ENCODE measurements around the gene TASL. TPM values are rescaled to one million over a fixed set of nuclear protein-coding genes. Genes with fewer than 3 reads are reported as not detected.

TASL gene
- polyA plus RNA-seq, 1 donor (not counting 4 experiments of a cell fraction or from before 2014, with no cell fraction given), result not detected

DNA sequence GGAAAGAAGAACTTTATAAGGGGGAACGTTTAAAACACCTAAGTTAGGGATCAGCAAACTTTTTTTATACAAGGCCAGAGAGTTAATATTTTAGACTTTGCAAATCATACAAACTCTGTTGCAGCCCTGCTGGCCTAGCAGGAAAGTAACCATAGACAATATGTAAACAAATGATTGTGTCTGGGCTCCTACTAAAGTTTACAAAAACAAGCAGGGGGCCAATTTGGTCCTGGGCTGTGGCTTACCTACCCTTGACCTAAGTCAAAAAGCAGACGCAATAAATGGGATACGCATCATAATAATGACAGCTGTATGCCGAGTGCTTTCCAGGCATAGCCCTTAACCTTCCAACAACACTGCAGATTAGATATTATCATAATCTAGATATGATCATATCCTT is 4.9 kb downstream of the TASL start:
- Histone ChIP-seq H3K27me3 (ENCODE audit: control insufficient read depth, extremely low read depth, insufficient read depth, low read length) (no peaks in the 10 kb centered on the region), H3K9ac (ENCODE audit: control insufficient read depth, extremely low read depth, insufficient read depth, low read length) (no peak overlapping the region), H3K4me3 (ENCODE audit: control insufficient read depth in 2 of 3, extremely low read depth in 1 of 3, insufficient read depth in 2 of 3, low read depth in 1 of 3, low read length in 3 of 3) (no peak overlapping the region), H3K36me3 (ENCODE audit: control insufficient read depth in 2 of 2, extremely low read depth in 1 of 2, insufficient read depth in 2 of 2, low read length in 2 of 2) (no peaks in the 10 kb centered on the region), H3K9me3 (ENCODE audit: control insufficient read depth, low read depth, low read length) (no peaks in the 10 kb centered on the region), H3K79me2 (ENCODE audit: control insufficient read depth, insufficient read depth, low read length) (no peaks in the 10 kb centered on the region), H3K4me1 (ENCODE audit: control insufficient read depth, extremely low read depth, insufficient read depth, low read length) (no peaks in the 10 kb centered on the region), H3K4me2 (ENCODE audit: control insufficient read depth, extremely low read depth, insufficient read depth, low read depth, low read length) (no peak overlapping the region), H4K20me1 (ENCODE audit: control insufficient read depth, extremely low read depth, insufficient read depth, low read length) (no peaks in the 10 kb centered on the region), H3K27ac (ENCODE audit: control insufficient read depth, insufficient read depth, low read length) (no peak overlapping the region), H3K9me1 (ENCODE audit: control insufficient read depth, extremely low read depth, insufficient read depth, low read length) (no peaks in the 10 kb centered on the region), H2AFZ (ENCODE audit: control insufficient read depth, low read length) (no peak overlapping the region)
- TF ChIP-seq EZH2 (IDR thresholded peaks at IDR 0.05; ENCODE audit: low read length), result no peak
- TF ChIP-seq, protein P1, sequence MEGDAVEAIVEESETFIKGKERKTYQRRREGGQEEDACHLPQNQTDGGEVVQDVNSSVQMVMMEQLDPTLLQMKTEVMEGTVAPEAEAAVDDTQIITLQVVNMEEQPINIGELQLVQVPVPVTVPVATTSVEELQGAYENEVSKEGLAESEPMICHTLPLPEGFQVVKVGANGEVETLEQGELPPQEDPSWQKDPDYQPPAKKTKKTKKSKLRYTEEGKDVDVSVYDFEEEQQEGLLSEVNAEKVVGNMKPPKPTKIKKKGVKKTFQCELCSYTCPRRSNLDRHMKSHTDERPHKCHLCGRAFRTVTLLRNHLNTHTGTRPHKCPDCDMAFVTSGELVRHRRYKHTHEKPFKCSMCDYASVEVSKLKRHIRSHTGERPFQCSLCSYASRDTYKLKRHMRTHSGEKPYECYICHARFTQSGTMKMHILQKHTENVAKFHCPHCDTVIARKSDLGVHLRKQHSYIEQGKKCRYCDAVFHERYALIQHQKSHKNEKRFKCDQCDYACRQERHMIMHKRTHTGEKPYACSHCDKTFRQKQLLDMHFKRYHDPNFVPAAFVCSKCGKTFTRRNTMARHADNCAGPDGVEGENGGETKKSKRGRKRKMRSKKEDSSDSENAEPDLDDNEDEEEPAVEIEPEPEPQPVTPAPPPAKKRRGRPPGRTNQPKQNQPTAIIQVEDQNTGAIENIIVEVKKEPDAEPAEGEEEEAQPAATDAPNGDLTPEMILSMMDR (optimal IDR thresholded peaks at IDR 0.05 in 1 of 3, IDR thresholded peaks at IDR 0.05 in 1 of 3, conservative IDR thresholded peaks at IDR 0.05 in 1 of 3; ENCODE audit: extremely low read depth in 1 of 3, insufficient read depth in 2 of 3, low read length in 3 of 3), result no peak
- dilution Hi-C loops (cut with MboI; ENCODE audit: extremely low pct_ligation_motif_present, low sequenced_read_pairs), result no loop called here
- DNase-seq (ENCODE audit: low read depth, low spot score), result no peak
- FAIRE-seq, result no peak

DNA sequence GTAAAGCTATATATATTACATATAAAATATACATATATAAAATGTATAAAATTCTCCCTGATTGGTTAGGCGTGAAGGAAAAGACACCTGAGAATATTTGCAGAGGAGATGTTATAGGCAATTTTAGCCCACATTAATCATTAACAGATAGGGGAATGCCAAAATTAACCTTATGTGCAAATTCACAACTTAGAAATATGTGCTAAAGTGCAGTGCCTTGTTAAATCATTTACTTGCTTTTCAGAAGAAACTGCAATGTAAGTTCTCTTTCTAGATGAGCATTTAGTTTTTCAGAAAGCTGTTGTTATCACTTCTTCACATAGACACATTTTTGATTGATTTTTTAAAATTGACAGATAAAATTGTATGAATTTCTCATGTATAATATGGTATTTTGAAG is 5.6 kb downstream of the TASL start:
- dilution Hi-C loops (cut with MboI; ENCODE audit: extremely low pct_ligation_motif_present, low sequenced_read_pairs), result no loop called here
- no peaks in the 10 kb centered on the region for H3K27me3 ChIP-seq (ENCODE audit: control insufficient read depth, extremely low read depth, insufficient read depth, low read length)
- H3K9ac ChIP-seq (ENCODE audit: control insufficient read depth, extremely low read depth, insufficient read depth, low read length), result no peak overlapping the region
- no peaks in the 10 kb centered on the region for H4K20me1 ChIP-seq (ENCODE audit: control insufficient read depth, extremely low read depth, insufficient read depth, low read length)
- no peak overlapping the region for H3K4me3 ChIP-seq (ENCODE audit: control insufficient read depth in 2 of 3, extremely low read depth in 1 of 3, insufficient read depth in 2 of 3, low read depth in 1 of 3, low read length in 3 of 3)
- DNase-seq (ENCODE audit: low read depth, low spot score) (no peak), FAIRE-seq (no peak)
- H3K4me2 ChIP-seq (ENCODE audit: control insufficient read depth, extremely low read depth, insufficient read depth, low read depth, low read length), result no peak overlapping the region
- no peaks in the 10 kb centered on the region for H3K36me3 ChIP-seq (ENCODE audit: control insufficient read depth in 2 of 2, extremely low read depth in 1 of 2, insufficient read depth in 2 of 2, low read length in 2 of 2)
- no peaks in the 10 kb centered on the region for H3K79me2 ChIP-seq (ENCODE audit: control insufficient read depth, insufficient read depth, low read length)
- no peaks in the 10 kb centered on the region for H3K9me3 ChIP-seq (ENCODE audit: control insufficient read depth, low read depth, low read length)
- H2AFZ ChIP-seq (ENCODE audit: control insufficient read depth, low read length), result no peak overlapping the region
- no peak overlapping the region for H3K27ac ChIP-seq (ENCODE audit: control insufficient read depth, insufficient read depth, low read length)
- TF ChIP-seq, protein P1 (optimal IDR thresholded peaks at IDR 0.05 in 1 of 3, IDR thresholded peaks at IDR 0.05 in 1 of 3, conservative IDR thresholded peaks at IDR 0.05 in 1 of 3; ENCODE audit: extremely low read depth in 1 of 3, insufficient read depth in 2 of 3, low read length in 3 of 3), result no peak
- TF ChIP-seq EZH2 (IDR thresholded peaks at IDR 0.05; ENCODE audit: low read length), result no peak
- no peaks in the 10 kb centered on the region for H3K4me1 ChIP-seq (ENCODE audit: control insufficient read depth, extremely low read depth, insufficient read depth, low read length)
- H3K9me1 ChIP-seq (ENCODE audit: control insufficient read depth, extremely low read depth, insufficient read depth, low read length), result no peaks in the 10 kb centered on the region

All from keratinocyte (primary cell).